Measurements from ENCODE around the gene MRPL34. TPM values are rescaled to one million over a fixed set of nuclear protein-coding genes. Genes with fewer than 3 reads are reported as not detected.

MRPL34 gene
- total RNA-seq, 2 donors from 2014 or later: 203 to 254 TPM

DNA sequence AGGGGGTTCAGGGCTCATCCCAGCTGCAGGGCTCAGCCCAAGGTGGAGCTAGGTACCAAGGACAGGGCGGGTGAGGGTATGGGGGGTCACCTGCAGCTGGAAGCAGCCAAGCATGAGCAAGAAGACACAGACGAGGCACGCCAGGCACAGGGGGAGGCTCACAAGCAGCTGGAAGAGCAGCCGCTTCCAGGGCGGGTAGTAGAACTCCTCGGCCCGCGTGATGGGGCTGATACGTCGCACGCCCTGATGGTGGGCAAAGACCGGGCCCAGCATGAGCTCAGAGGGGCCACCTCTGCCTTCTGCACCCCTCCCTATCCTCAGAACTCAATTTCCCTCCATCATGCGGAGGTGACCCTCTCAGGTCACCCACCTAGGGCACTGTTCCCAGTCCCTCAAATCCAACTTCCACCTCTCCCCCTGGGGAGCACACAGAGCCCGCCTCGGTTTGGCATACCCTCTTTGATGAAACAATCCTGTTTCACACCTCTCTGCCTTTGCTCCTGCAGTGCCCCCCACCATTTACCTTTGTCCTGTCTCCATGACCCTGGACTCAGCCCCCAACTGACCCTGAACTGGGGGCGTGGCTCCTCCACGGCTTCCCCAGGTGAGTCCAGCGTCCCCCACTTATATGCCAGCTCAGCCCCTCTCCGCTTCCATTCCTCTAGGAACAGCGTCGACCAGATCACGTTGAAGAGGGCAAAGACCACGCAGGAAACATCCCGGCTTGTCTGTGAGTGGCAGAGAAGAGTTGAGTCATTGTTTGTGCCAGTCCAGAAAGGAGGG is 24.8 kb downstream of the MRPL34 start:
- H3K4me1 ChIP-seq: peaks cover 0 to 38% of the 10 kb centered on the region in 2 donors
- H3K27me3 ChIP-seq: no peaks in the 10 kb centered on the region
- no peak overlapping the region for H3K4me3 ChIP-seq
- H3K9me3 ChIP-seq: no peaks in the 10 kb centered on the region
- no peaks in the 10 kb centered on the region for H3K36me3 ChIP-seq
- H3K27ac ChIP-seq: no peak overlapping the region
- TF ChIP-seq CTCF (IDR thresholded peaks at IDR 0.05): no peak
- DNase-seq (ENCODE audit: low spot score): no peak

DNA sequence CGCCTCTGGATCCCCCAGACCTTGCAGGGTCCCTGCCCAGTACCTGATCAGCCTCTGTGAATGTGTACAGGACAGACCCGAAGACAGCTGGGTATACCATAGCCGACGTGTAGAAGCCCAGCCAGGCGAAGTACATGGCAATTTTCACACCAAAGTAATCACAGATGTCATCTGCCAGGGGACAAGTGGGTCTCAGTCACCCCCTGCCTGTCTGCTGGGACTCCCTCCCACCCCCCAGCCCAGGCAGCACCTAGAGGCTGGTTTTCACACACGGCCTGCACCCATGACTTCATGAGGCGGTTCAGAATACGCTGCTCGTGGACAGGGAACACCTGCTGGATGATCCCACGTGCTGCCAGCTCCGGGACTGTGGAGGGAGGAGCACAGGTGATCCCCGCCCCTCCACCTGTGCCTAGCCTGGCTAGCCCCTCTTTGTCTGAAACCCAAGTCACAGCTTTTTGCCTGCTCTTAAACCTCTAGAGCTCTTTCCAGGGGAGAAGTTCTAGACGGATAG is 25.4 kb downstream of the MRPL34 start:
- H3K4me1 ChIP-seq: peaks cover 0 to 42% of the 10 kb centered on the region in 2 donors
- DNase-seq (ENCODE audit: low spot score): no peak
- no peaks in the 10 kb centered on the region for H3K36me3 ChIP-seq
- no peaks in the 10 kb centered on the region for H3K27me3 ChIP-seq
- no peak for TF ChIP-seq CTCF (IDR thresholded peaks at IDR 0.05)
- H3K27ac ChIP-seq: no peak overlapping the region
- H3K4me3 ChIP-seq: no peak overlapping the region
- H3K9me3 ChIP-seq: no peaks in the 10 kb centered on the region

DNA sequence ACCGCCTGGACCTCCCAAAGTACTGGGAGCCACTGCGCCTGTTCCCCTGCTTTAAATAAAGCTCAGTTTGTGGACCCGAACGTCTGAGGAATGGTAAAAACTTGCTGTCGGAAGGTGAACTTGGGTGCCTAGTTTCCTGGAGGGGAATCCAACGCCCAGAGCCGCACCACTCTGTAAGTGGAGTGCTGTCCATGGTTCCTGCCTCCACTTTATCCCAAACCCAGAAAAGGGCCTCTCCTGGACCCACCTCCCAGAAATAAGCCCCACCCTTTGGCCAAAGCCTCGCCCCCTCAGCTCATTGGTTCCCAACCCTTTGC is 26.6 kb downstream of the MRPL34 start:
- no peaks in the 10 kb centered on the region for H3K36me3 ChIP-seq
- no peak for TF ChIP-seq CTCF (IDR thresholded peaks at IDR 0.05)
- H3K27ac ChIP-seq: no peak overlapping the region
- H3K27me3 ChIP-seq: no peaks in the 10 kb centered on the region
- no peaks in the 10 kb centered on the region for H3K9me3 ChIP-seq
- H3K4me3 ChIP-seq: no peak overlapping the region
- peaks cover 0 to 41% of the 10 kb centered on the region in 2 donors for H3K4me1 ChIP-seq
- no peak for DNase-seq (ENCODE audit: low spot score)

- no peaks in the 10 kb centered on the region for H3K36me3 ChIP-seq
- H3K9me3 ChIP-seq: no peaks in the 10 kb centered on the region
- H3K4me3 ChIP-seq: no peak overlapping the region
- peaks cover 0 to 45% of the 10 kb centered on the region in 2 donors for H3K4me1 ChIP-seq
- DNase-seq (ENCODE audit: low spot score): no peak
- H3K27ac ChIP-seq: no peak overlapping the region
- no peak for TF ChIP-seq CTCF (IDR thresholded peaks at IDR 0.05)
- no peaks in the 10 kb centered on the region for H3K27me3 ChIP-seq
Measured at GRCh38 chr19:17332677-17333581, 27.3 kb downstream of the MRPL34 start.

GRCh38 chr19:17333611-17334413 is 28.1 kb downstream of the MRPL34 start:
- no peak for DNase-seq (ENCODE audit: low spot score)
- Histone ChIP-seq H3K4me3 (peak overlapping the region; percentile 67 to 71), H3K9me3 (no peaks in the 10 kb centered on the region), H3K36me3 (no peaks in the 10 kb centered on the region), H3K4me1 (peaks cover 0 to 45% of the 10 kb centered on the region in 2 donors), H3K27ac (peak overlapping the region; percentile 56 to 64), H3K27me3 (no peaks in the 10 kb centered on the region)
- no peak for TF ChIP-seq CTCF (IDR thresholded peaks at IDR 0.05)
